SIG-M5 (cell line): Measurements from ENCODE around the gene AMZ1.

Experiments used
- DNase-seq: peaks from one replicate; lab custom pipeline; 2025; lab: John Stamatoyannopoulos, UW

The AMZ1 gene

GRCh38 chr7:2651847-2652735 lies 35.9 kb upstream of the AMZ1 start:
- no peak for DNase-seq

- no peak for DNase-seq
These were observed 35.3 kb upstream of the AMZ1 start for GRCh38 chr7:2652736-2653060.

- no peak for DNase-seq
These were observed 33.9 kb upstream of the AMZ1 start for GRCh38 chr7:2654059-2654458.

DNA sequence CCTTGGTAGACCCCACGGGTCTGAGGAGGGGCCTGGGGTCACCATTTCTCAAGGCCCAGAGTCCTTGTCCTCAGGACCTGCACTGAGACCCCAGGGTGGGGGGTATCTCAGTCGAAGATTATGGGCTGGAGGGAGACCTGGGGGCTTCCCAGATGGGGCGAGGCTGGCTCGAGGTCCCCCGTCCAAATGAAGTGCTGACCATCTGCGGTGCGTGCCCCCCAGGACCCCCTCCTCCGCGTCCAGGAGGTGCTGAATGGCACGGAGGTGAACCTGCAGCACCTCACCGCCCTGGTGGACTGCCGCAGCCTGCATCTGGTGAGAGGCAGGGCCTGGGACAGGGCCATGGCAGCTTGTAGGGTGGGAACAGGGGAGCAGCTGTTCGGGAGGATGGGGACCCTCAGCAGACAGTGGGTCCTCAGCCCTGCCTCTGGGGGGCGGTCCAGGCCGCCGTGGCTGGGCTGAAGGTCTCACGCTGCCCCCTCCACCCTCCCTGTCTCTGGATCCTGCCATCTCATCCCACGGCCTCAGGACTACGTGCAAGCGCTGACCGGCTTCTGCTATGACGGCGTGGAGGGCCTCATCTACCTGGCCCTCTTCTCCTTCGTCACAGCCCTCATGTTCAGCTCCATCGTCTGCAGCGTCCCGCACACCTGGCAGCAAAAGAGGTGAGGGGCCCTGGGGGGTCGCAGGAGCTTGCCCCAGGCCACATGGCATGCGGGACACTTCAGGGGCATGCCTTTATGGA lies 32.0 kb upstream of the AMZ1 start:
- no peak for DNase-seq

DNA sequence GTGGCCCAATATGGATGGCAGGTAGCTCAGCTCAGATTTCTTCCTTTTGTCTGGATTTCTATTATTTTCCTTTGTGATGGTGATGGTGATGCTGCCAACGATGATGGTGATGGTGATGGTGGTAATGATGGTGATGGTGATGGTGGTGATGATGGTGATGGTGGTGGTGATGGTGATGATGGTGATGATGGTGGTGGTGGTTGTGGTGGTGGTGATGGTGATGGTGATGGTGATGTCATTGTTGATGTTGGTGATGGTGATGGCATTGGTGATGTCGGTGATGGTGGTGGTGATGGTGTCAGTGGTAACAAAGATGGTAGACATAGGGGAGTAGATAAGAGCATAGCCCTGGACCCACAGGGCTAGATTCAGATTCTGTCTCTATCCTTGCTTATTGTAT lies 30.8 kb upstream of the AMZ1 start:
- DNase-seq, result no peak

GRCh38 chr7:2657920-2658671 lies 29.9 kb upstream of the AMZ1 start:
- no peak for DNase-seq

- no peak for DNase-seq
These were observed 29.1 kb upstream of the AMZ1 start for GRCh38 chr7:2658941-2659340.

- no peak for DNase-seq
These were observed 28.2 kb upstream of the AMZ1 start for GRCh38 chr7:2659556-2660358.

DNA sequence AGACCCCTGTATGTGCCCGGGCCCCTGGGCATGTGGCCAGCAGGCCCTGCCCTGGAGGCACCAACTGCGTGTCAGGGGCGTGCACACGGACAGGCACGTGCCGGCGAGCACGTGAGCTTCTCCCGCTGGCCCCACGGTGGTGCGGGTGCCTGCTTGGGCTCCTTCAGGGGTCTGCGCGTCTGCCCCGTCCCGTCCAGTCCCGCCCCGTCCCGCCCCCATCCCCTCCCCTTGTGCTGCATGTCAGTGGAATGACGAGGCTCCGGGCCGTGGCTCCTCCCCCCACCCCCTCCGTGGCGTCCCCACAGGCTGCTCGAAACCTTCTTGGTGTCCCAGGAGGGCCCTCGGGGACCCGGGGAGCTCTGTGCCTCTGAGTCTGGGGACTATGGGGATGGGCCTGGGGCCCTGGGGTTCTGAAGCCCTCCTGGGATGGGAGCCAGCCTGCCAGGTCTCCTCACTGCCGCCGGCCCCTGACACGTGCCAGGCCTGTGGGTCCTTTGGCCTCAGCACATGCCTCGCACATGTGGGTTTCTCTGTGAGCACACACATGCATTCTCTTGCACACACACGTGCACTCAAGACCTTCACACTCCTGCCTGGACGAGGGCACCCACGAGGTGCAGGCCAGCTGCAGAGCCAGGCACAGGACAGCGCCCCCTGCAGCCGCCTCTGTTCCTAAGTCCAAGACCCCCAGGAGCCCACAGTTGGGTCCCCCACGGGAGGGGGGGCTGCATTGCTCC lies 27.5 kb upstream of the AMZ1 start:
- no peak for DNase-seq

DNA sequence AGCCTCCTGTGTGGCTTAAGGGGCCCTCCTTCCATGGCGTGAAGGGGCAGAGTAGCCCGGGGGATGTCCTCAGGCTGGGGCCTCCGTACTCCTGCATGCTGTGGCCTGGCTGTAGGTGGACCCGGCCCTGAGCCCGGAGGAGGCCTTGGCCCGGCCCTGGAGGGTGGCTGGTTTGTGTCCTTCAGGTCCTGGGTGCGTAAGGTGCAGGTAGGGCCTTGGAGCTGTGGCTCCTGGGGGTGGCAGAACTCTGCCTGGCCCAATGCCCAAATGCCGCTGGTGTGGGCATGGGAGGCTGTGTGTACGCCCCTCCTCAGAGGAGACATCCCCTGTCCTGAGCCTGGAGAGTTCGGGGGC lies 26.9 kb upstream of the AMZ1 start:
- no peak for DNase-seq

GRCh38 chr7:2661602-2662272 lies 26.3 kb upstream of the AMZ1 start:
- DNase-seq, result no peak

DNA sequence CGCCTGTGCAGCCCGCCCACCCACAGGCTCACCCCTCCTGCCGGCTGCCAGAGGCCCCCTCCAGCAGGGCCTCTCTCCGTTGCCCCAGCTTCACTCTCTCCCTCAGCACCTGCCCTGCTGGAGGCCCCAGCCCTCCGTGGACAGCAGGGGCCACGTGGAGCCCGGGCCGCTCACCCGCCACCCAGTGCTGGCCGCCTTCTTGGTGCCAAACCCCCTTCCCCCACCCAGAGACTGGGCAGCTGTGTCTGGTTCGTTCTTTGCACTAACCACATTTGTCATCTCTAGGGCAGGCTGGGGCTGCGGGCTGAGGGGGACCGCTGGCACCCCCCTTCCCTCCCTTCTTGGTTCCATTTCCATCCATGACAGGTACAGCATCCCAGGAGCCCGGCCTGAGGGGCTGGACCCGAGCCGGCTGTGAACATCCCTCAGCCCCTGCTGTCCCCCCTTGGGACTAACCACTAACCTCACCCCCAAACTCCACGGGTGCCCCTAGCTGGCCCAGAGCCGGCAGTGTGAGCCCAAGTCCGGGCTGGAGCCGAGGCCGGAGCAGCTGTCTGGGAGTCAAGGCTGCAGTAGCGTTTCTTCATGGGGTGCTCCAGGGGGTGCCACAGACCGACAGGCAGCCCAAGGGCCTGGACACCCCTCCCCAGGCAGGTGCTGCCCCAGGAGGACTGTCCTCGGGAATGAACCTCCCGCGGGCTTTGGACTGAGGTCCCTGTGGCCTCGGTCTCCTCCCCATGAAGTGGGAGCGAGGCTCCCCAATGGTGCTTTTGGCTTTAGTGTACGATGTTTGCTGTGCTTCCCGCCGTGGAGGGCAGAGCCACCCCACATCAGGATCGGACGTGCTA lies 25.5 kb upstream of the AMZ1 start:
- DNase-seq, result no peak

- DNase-seq, result no peak
These were observed 24.7 kb upstream of the AMZ1 start for GRCh38 chr7:2663121-2663886.

- no peak for DNase-seq
These were observed 24.0 kb upstream of the AMZ1 start for GRCh38 chr7:2663960-2664359.

DNA sequence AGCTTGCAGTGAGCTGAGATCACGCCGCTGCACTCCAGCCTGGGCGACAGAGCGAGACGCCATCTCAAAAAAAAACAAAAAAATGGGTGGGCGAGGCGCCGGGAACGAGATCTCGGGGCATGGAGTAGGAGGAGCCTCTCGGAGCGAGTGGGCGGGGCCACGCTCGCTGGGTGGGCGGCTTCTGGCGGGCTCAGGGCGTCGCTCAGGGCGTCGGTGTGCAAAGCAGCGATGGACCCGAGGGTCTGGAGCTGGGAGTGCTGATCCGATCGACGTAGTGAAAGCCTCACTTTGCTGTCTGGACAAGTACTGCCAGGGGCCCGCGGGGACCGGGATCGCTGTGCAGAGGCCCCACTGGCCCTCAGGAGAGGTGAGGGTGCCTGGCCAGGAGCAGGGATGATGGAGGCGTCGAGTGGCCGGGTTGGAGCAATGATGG lies 22.6 kb upstream of the AMZ1 start:
- DNase-seq, result no peak

- no peak for DNase-seq
These were observed 21.8 kb upstream of the AMZ1 start for GRCh38 chr7:2666155-2666554.

DNA sequence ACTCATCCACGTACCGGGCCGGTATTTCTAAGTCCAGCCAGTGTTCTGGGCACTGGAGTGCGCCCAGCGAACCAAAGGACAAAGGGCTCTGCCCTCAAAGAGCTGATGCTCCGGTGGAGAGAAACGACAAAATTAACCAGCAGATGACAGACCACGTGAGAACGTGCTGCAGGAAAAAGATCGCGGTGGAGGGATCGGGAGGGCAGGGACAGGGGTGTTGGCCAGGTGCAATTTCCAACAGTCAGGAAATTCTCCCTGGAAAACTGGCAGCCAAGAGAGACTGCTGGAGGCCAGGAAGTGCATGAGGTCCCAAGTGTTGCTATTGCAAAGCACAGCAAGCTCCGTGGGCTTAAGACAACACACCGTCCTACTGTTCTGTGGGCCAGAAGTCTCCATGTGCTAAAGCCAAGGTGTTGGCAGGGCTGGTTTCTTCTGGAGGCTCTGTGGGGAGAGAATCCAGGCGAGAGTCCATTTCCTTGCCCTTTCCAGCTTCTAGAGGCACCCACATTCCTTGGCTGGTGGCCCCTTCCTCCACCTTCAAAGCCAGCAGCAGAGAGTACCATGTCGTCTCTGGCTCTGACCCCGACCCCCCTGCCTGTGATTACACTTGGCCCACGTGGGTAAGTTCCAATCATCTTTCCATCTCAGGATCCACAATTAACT lies 21.3 kb upstream of the AMZ1 start:
- no peak for DNase-seq

DNA sequence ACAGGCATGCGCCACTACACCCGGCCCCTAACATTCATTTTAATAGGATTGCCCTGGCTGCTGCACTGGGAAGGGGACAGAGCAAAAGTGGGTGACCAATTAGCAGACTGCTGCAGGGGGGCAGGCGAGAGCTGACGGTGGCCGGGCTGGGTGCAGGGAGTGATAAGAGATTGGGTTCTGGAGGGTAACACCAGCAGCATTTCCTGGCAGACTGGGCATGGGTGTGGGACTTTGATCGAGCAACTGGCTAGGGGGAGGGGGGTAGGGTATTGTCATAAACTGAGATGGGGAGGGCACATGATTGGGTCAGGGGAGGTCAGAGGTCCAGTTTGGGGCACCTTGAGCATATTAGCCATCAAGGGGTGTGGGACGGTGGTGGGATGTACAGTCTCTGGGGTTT lies 20.2 kb upstream of the AMZ1 start:
- DNase-seq, result no peak

DNA sequence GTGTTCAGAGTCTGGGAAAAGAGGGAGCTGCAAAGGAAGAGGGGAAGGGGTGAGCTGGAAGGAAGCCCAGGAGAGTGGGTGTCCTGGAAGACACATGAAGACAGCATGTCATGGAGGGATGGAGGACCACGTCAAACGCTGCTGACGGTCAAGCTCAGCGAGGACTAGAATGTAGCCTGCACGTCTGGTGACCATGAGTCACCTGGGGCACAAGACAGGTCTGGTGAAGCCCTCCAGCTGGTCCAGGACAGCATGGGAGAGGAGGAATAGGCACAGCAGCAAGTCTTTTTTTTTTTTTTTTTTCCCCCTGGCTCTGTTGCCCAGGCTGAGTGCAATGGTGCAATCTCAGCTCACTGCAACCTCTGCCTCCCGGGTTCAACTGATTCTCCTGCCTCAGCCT lies 19.6 kb upstream of the AMZ1 start:
- no peak for DNase-seq
